OCI-LY7 (cell line): Measurements from ENCODE around the gene ATP5PD.

Experiments
- CTCF ChIP-seq: fragments of 200-600 bp; sonication (generic); conservative IDR thresholded peaks from 2 replicates; pipeline ENCODE4 v1.5.1; 2014; ENCODE audit warnings: mild to moderate bottlenecking, antibody characterized with exemption, low read length, moderate library complexity, mixed read lengths
- EZH2phosphoT487 ChIP-seq: fragments of 200-600 bp; sonication (generic); IDR thresholded peaks from 2 replicates; pipeline ENCODE4 v1.6.1; 2018; ENCODE audit warnings: low read depth, borderline replicate concordance, mild to moderate bottlenecking, mixed run types, antibody characterized with exemption, low read length, moderate library complexity, mixed read lengths

GRCh38 chr17:75094871-75095399 is 48.2 kb upstream of the ATP5PD start:
- no peak for TF ChIP-seq CTCF
- no peak for TF ChIP-seq EZH2phosphoT487
